Measurements from ENCODE around the gene KIF21A. TPM values are rescaled to one million over a fixed set of nuclear protein-coding genes. Genes with fewer than 3 reads are reported as not detected.

KIF21A gene
- total RNA-seq, 1 donor from 2014 or later: 26.4 TPM

- DNase-seq (ENCODE audit: low spot score): no peak
These were observed 56.6 kb downstream of the KIF21A start for GRCh38 chr12:39386335-39386734.

GRCh38 chr12:39383114-39383513 lies 59.8 kb downstream of the KIF21A start:
- no peak for DNase-seq (ENCODE audit: low spot score)

GRCh38 chr12:39380090-39380489 lies 62.8 kb downstream of the KIF21A start:
- DNase-seq (ENCODE audit: low spot score): no peak

- DNase-seq (ENCODE audit: low spot score): no peak
These were observed 64.6 kb downstream of the KIF21A start for GRCh38 chr12:39378341-39378740.

- DNase-seq (ENCODE audit: low spot score): no peak
These were observed 67.6 kb downstream of the KIF21A start for GRCh38 chr12:39375206-39375808.

- no peak for DNase-seq (ENCODE audit: low spot score)
These were observed 70.0 kb downstream of the KIF21A start for GRCh38 chr12:39372929-39373328.

- no peak for DNase-seq (ENCODE audit: low spot score)
These were observed 70.6 kb downstream of the KIF21A start for GRCh38 chr12:39372204-39372925.

GRCh38 chr12:39369756-39370155 lies 73.2 kb downstream of the KIF21A start:
- no peak for DNase-seq (ENCODE audit: low spot score)

GRCh38 chr12:39368891-39369290 lies 74.0 kb downstream of the KIF21A start:
- no peak for DNase-seq (ENCODE audit: low spot score)

- no peak for DNase-seq (ENCODE audit: low spot score)
These were observed 74.8 kb downstream of the KIF21A start for GRCh38 chr12:39368096-39368495.

- no peak for DNase-seq (ENCODE audit: low spot score)
These were observed 75.4 kb downstream of the KIF21A start for GRCh38 chr12:39367494-39367893.

GRCh38 chr12:39365364-39366001 lies 77.4 kb downstream of the KIF21A start:
- DNase-seq (ENCODE audit: low spot score): no peak

- no peak for DNase-seq (ENCODE audit: low spot score)
These were observed 78.7 kb downstream of the KIF21A start for GRCh38 chr12:39364196-39364595.

- DNase-seq (ENCODE audit: low spot score): no peak
These were observed 83.3 kb downstream of the KIF21A start for GRCh38 chr12:39359645-39360044.

GRCh38 chr12:39357041-39357440 lies 85.9 kb downstream of the KIF21A start:
- DNase-seq (ENCODE audit: low spot score): no peak

- no peak for DNase-seq (ENCODE audit: low spot score)
These were observed 87.1 kb downstream of the KIF21A start for GRCh38 chr12:39355841-39356240.

- no peak for DNase-seq (ENCODE audit: low spot score)
These were observed 88.0 kb downstream of the KIF21A start for GRCh38 chr12:39354955-39355354.

GRCh38 chr12:39352471-39353017 lies 90.4 kb downstream of the KIF21A start:
- no peak for DNase-seq (ENCODE audit: low spot score)

GRCh38 chr12:39351153-39351552 lies 91.8 kb downstream of the KIF21A start:
- DNase-seq (ENCODE audit: low spot score): no peak

- no peak for DNase-seq (ENCODE audit: low spot score)
These were observed 93.8 kb downstream of the KIF21A start for GRCh38 chr12:39348941-39349626.

GRCh38 chr12:39348523-39348922 lies 94.4 kb downstream of the KIF21A start:
- no peak for DNase-seq (ENCODE audit: low spot score)

- no peak for DNase-seq (ENCODE audit: low spot score)
These were observed 98.0 kb downstream of the KIF21A start for GRCh38 chr12:39344926-39345325.

Measured in mucosa of gallbladder (tissue), 1 donor.